ENCODE measurements around the gene TBC1D17. TPM values are rescaled to one million over a fixed set of nuclear protein-coding genes. Genes with fewer than 3 reads are reported as not detected.

Gene TBC1D17
- total and polyA plus RNA-seq, 2 of the 13 experiments (the other 11 are each of a cell fraction or from before 2014, with no cell fraction given): 9.7 to 16.9 TPM

- TF ChIP-seq AGO1 (IDR thresholded peaks at IDR 0.05; ENCODE audit: low read depth, low read length, poor library complexity, severe bottlenecking): peak; percentile 57
- TF ChIP-seq ZNF33B (CRISPR knock-in tag; IDR thresholded peaks at IDR 0.05): peak; percentile 68
- peak; percentile 82 for TF ChIP-seq ZSCAN31 (CRISPR knock-in tag; IDR thresholded peaks at IDR 0.05; ENCODE audit: low read depth)
- no peak for TF ChIP-seq ZNF101 (CRISPR knock-in tag; IDR thresholded peaks at IDR 0.05; ENCODE audit: borderline replicate concordance, low read depth)
- peak; percentile 33; the same call in 1 of the 2 replicates for TF ChIP-seq ZNF430 (CRISPR knock-in tag; IDR thresholded peaks at IDR 0.05)
- peak; percentile 73; the same call in 1 of the 2 replicates for TF ChIP-seq MIER3 (CRISPR knock-in tag; IDR thresholded peaks at IDR 0.05; ENCODE audit: borderline replicate concordance)
- no peak for TF ChIP-seq RFX3 (CRISPR knock-in tag; IDR thresholded peaks at IDR 0.05)
- peak; percentile 32; the same call in 1 of the 2 replicates for TF ChIP-seq KLF6 (CRISPR knock-in tag; IDR thresholded peaks at IDR 0.05)
- TF ChIP-seq ZBTB3 (CRISPR knock-in tag; IDR thresholded peaks at IDR 0.05; ENCODE audit: borderline replicate concordance, low read depth): no peak
- 0 out of 2 replicates have a peak, but pooled peaks have one; percentile 79 for TF ChIP-seq FIP1L1 (IDR thresholded peaks at IDR 0.05; ENCODE audit: borderline replicate concordance, insufficient read depth, low read depth, low read length)
- TF ChIP-seq SNAPC5 (CRISPR knock-in tag; IDR thresholded peaks at IDR 0.05; ENCODE audit: borderline replicate concordance): no peak; the same call in 1 of the 2 replicates
- TF ChIP-seq CEBPG (CRISPR knock-in tag; IDR thresholded peaks at IDR 0.05): no peak
- peak; percentile 78; the same call in 1 of the 2 replicates for TF ChIP-seq DNMT3B (CRISPR knock-in tag; conservative IDR thresholded peaks at IDR 0.05)
- peak; percentile 85 for TF ChIP-seq ARID4A (CRISPR knock-in tag; IDR thresholded peaks at IDR 0.05; ENCODE audit: borderline replicate concordance)
- peak; percentile 99 for TF ChIP-seq DRAP1 (CRISPR knock-in tag; IDR thresholded peaks at IDR 0.05)
- TF ChIP-seq ZSCAN9 (CRISPR knock-in tag; IDR thresholded peaks at IDR 0.05; ENCODE audit: borderline replicate concordance): peak; percentile 39
- TF ChIP-seq HBP1 (CRISPR knock-in tag; IDR thresholded peaks at IDR 0.05; ENCODE audit: low read depth): no peak; the same call in 1 of the 2 replicates
- 0 out of 2 replicates have a peak, but pooled peaks have one; percentile 13 for TF ChIP-seq EEA1 (CRISPR knock-in tag; IDR thresholded peaks at IDR 0.05; ENCODE audit: borderline replicate concordance)
- TF ChIP-seq USF2 (IDR thresholded peaks at IDR 0.05; ENCODE audit: low read depth, low read length): no peak
- TF ChIP-seq USF2 (CRISPR knock-in tag; IDR thresholded peaks at IDR 0.05; ENCODE audit: borderline replicate concordance): no peak; the same call in 1 of the 2 replicates
These were observed 52.3 kb downstream of the TBC1D17 start (continued) for GRCh38 chr19:49929611-49930482.
